ENCODE data around the gene OR51B4.
"Not testable (repeated sequence)": the region's sequence is repeated elsewhere in the genome, so short reads cannot be mapped to it uniquely, and the experiment has no call there.

Gene OR51B4

DNA sequence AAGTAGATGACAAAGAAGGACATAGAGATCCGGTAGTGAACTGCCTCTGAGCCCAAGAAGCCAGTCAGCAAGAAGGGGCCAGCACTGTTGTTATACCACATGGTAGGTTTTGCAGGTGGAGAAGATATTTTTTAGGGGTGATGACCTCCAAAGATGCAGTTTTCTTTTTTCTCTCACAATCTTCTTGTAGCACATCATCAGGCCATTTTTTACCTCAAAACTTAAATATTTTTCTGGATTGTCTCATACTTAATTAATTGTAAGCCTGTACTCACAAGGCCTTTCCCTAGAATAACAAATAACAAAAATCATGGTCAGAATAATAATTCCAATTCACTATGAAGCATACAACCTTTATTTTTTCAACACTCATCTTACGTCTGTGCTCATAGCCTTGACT, at the start of gene OR51B4:
TSS of gene OR51B4 (minus strand) at position 101 of the 400 bp plus-strand sequence. CDS start at position 101, 0 bp downstream.
- no peak for DNase-seq (ENCODE audit: low read depth in 3 of 3)

- no peak for DNase-seq (ENCODE audit: low read depth in 3 of 3)
Measured at GRCh38 chr11:5351208-5351607, 49.5 kb upstream of the OR51B4 start, which contains the start of gene OR51B6. TSS of gene OR51B6 (plus strand) at chr11:5351508. CDS start at chr11:5351508, 0 bp downstream.

GRCh38 chr11:5349550-5349949, 47.8 kb upstream of the OR51B4 start:
- DNase-seq (ENCODE audit: low read depth in 3 of 3) = no peak

DNA sequence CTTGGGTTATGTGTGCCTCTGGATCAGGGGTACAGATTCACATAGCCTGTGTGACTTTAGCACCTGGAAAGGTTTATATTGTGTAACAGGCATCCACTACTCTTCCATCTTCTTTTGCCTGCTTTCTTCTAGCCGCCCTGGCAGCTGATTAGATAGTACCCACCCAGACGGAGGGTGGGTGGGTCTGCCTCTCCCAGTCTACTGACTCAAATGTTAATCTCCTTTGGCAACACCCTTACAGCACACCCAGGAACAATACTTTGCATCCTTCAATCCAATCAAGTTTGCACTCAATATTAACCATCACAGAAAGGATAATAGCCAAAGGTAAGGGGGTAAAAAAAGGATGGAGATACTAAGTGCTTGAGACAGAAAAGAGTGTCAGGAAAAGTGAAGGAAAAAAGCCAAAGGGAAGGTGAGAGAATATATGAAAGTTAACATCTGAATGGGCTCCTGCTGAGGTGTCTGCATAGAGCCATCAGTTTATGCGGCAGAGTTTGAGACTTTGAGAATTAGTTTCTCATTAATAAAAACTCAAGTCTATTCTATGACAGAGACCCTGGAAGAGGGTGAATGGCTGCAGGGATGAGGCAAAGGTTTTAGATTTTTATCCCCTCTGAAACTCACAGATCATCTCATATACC, 46.9 kb upstream of the OR51B4 start:
- no peak for DNase-seq (ENCODE audit: low read depth in 3 of 3)

GRCh38 chr11:5345831-5346230, 44.1 kb upstream of the OR51B4 start:
- no peak for DNase-seq (ENCODE audit: low read depth in 3 of 3)

DNA sequence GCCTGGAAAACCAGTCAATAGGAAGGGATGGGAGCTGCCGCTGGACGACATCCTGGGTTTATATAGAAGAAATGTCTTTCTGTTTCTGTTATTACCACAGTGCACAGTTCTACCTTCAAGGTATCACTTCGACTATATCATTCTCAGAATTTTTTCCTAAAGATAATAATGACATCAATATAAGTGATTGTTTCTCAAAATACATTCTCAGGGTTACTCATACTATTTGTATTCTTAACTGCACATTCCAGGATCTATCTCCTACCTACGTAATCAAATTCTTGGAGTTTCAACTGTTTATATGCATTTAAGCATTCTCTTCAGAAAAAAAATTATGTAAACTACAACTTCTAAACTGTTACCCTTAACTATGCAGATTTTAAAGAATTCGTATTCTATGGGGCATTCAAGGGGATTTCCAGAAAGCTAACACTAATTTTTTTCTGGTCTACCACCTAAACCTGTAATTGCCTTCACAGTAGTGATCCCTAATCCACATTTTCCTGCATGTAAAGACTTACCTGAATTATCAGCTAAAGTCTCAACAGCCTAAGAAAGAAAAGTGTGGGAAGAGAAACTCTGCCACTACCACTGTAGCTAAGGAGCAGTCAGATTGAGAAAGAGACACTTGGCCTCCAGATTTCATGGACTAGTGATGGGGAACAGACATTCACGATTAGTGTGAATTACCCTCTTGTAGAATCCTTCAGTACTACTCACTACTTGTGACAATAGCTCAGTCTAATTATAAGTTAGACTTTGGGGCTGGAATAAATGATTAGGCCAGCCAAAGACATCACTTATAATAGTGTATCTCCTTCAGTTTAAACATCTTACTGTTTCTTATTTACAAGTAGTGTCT, 42.0 kb upstream of the OR51B4 start, which contains the start of gene OR51B5:
TSS of gene OR51B5 (minus strand) at position 51 of the 862 bp plus-strand sequence. CDS start at position 51, 0 bp downstream.
- no peak for DNase-seq (ENCODE audit: low read depth in 3 of 3)

- DNase-seq (ENCODE audit: low read depth in 3 of 3) = no peak
Measured at GRCh38 chr11:5339771-5340322, 38.1 kb upstream of the OR51B4 start.

DNA sequence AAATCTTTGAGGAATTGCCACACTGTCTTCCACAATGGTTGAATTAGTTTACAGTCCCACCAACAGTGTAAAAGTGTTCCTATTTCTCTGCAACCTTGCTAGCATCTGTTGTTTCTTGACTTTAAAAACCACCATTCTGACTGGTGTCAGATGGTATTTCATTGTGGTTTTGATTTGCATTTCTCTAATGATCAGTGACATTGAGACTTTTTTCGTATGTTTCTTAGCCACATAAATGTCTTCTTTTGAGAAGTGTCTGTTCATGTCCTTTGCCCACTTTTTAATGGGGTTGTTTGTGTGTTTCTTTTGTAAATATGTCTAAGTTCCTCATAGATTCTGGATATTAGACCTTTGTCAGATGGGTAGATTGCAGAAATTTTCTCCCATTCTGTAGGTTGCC, 35.5 kb upstream of the OR51B4 start:
- not testable (repeated sequence) for DNase-seq (ENCODE audit: low read depth in 3 of 3)

GRCh38 chr11:5336331-5336730, 34.6 kb upstream of the OR51B4 start:
- no peak for DNase-seq (ENCODE audit: low read depth in 3 of 3)

DNA sequence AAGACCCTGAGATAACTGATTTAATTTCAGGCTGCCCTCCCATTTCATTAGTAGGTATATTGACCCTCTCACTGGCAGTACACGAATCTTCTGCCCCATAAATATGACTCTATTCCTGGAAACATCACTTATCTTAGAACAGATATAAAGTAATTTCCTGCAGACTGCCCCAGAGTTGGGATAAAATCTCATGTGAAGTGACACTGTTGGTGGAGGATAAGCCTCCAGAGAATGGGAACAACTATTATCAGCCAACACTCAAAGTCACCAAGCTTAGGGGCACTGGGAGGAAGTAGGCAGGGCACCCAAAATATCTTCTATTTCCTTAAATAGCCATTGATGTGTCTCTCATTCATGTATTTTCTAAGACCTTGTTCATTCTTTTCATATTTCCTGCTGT, 33.4 kb upstream of the OR51B4 start:
- DNase-seq (ENCODE audit: low read depth in 3 of 3) = no peak

- no peak for DNase-seq (ENCODE audit: low read depth in 3 of 3)
Measured at GRCh38 chr11:5324197-5324596, 22.5 kb upstream of the OR51B4 start, which contains the start of gene OR51B2. TSS of gene OR51B2 (minus strand) at chr11:5324297. CDS start at chr11:5324297, 0 bp downstream.

GRCh38 chr11:5317292-5317691, 15.5 kb upstream of the OR51B4 start:
- DNase-seq (ENCODE audit: low read depth in 3 of 3) = no peak

DNA sequence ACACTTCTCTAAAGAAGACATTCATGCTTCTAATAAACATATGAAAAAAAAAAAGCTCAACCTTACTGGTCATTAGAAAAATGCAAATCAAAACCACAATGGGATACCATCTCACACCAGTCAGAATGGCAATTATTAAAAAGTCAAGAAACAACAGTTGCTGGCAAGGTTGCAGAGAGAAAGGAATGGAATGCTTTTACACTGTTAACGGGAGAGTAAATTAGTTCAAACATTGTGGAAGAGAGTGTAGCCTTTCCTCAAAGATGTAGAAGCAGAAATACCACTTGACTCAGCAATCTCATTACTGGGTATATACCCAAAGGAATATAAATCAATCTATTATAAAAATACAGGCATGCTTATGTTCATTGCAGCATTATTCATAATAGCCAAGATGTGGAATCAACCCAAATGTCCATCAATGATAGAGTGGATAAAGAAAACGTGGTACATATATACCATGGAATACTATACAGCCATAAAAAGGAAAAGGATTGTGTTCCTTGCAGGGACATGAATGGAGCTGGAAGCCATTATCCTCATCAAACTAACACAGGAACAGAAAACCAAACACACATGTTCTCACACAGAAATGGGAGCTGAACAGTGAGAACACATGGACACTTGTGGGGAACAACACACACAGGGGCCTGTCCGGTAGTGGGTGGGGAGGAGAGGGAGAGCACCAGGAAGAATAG, 11.7 kb upstream of the OR51B4 start:
- not testable (repeated sequence) for DNase-seq (ENCODE audit: low read depth in 3 of 3)

GRCh38 chr11:5310423-5310822, 8.7 kb upstream of the OR51B4 start:
- DNase-seq (ENCODE audit: low read depth in 3 of 3) = no peak

GRCh38 chr11:5307256-5308019, 5.7 kb upstream of the OR51B4 start:
- DNase-seq (ENCODE audit: low read depth in 3 of 3) = no peak

GRCh38 chr11:5304046-5304445, 2.3 kb upstream of the OR51B4 start:
- no peak for DNase-seq (ENCODE audit: low read depth in 3 of 3)

DNA sequence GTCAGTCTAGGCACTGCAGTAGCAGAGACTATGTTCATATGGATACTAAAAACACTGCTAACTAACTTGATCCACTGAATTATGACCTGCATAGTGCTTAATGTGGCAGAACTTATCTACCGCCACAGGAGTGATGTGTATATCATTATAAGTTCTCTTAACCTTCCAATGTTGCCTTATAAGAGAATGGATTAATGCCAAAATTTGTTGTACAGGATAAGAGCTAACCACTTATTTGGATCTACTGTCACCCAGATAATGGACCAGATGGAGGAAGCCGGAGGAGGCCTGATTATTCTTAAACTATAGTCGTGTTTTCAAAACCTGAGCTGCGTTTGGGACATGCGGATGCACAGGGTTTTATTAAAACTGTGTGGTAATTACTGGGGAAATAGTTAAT, 1.9 kb upstream of the OR51B4 start:
- no peak for DNase-seq (ENCODE audit: low read depth in 3 of 3)

- no peak for DNase-seq (ENCODE audit: low read depth in 3 of 3)
Measured at GRCh38 chr11:5300251-5300650, 1.5 kb downstream of the OR51B4 start.

DNA sequence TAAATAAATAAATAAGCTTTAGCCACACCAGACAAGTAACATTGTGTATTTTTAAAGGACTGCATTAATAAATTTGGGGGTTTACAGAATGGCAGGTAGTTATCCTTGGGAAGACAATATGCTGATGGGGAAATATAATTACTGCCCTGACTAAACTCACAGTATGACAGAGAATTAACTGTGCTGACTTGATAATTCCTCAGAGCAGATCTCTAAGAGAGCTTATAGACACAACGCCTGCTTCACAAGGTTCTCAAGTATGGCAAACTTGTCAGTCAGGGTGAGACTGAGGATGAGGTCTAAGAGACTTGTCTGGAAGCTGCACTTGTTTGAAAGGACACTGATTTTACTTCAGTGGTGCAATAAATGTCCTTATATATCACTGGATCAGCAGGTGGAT, 3.3 kb downstream of the OR51B4 start:
- DNase-seq (ENCODE audit: low read depth in 3 of 3) = no peak

DNA sequence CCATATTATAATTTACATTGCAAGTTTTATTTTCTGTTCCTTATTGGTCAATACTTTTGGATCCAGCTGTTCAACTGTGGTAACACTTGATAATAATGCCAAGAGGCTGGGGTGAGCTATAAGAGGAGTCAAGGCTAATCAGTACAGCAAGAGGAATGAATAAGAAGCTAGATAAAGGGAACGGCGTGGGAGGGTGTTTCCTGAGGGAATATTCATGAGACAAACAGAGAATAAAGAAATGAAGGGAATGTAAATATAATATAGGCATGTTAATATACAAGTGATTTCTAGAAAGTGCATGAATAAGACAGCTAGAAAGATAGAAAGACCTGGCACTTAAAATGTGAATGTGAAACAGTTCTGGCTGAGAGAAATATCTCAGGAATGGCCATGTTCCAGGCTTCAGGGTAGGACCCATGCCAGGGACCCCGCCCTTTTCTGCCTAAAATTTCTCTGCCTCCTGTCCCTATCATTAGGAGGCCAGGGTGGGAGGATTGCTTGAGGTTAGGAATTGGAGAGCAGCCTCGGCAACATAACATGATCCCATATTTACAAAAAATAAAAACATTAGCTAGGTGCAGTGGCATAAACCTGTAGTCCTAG, 3.9 kb downstream of the OR51B4 start:
- no peak for DNase-seq (ENCODE audit: low read depth in 3 of 3)

Data from stimulated activated CD4-positive, alpha-beta T cell treated with anti-CD3 and anti-CD28 coated beads, TNF-alpha, amount 100 ng/mL, for 24 hours (primary cell).